ENCODE data around the gene IFNL4.
A peak's percentile ranks its signal among the peaks of the same experiment; 100 is the strongest.
"Not testable (repeated sequence)": the region's sequence is repeated elsewhere in the genome, so short reads cannot be mapped to it uniquely, and the experiment has no call there.

The IFNL4 gene

GRCh38 chr19:39254531-39255345 lies 6.1 kb upstream of the IFNL4 start:
- DNase-seq (ENCODE audit: low read depth): no peak

DNA sequence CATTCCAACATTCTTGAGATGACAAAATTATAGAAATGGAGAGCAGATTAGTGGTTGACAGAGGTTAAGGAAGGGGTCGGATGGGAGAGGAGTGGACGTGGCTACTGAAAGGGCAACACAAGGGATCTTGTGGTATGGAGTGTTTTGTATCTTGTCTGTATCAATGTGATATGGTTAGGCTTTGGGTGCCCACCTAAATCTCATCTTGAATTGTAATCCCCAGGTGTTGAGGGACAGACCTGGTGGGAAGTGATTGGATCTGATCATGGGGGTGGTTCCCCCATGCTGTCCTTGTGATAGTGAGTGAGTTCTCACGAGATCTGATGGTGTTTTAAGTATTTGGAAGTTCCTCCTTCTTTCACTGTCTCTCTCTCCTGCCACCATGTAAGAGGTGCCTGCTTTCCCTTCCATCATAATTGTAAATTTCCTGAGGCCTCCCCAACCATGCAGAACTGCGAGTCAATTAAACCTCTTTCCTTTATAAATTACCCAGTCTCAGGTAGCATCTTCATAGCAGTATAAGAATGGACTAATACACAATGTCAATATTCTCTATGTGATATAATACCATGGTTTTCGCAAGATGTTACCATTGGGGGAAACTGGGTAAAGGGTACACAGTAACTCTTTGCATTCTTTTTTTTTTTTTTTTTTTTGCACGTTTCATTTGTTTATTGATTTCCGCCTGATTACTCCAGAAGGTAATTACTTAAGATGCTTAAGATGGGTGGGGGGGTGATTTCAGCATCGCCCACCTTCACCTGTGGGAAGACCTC lies 4.9 kb upstream of the IFNL4 start:
- DNase-seq (ENCODE audit: low read depth): no peak

- DNase-seq (ENCODE audit: low read depth): no peak
Measured at GRCh38 chr19:39252458-39252857, 3.8 kb upstream of the IFNL4 start.

DNA sequence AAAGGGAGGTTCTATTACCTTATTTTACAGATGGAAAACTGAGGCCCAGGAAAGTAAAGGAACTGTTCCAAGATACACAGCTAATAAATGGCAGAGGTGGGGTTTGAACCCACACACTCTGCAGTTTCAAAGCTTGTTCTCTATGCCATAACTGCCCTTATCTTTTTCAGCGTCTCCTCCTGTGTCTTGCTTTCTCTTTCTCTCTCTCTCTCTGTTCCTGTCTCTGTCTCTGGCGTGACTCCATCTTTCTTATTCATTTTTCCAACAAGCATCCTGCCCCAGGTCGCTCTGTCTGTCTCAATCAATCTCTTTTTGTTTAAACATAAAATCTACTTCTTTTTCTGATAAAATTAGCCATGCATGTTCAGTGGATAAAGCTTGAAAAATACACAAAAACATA lies 3.2 kb upstream of the IFNL4 start:
- no peak for DNase-seq (ENCODE audit: low read depth)

- DNase-seq (ENCODE audit: low read depth): no peak
Measured at GRCh38 chr19:39251081-39251480, 2.4 kb upstream of the IFNL4 start.

DNA sequence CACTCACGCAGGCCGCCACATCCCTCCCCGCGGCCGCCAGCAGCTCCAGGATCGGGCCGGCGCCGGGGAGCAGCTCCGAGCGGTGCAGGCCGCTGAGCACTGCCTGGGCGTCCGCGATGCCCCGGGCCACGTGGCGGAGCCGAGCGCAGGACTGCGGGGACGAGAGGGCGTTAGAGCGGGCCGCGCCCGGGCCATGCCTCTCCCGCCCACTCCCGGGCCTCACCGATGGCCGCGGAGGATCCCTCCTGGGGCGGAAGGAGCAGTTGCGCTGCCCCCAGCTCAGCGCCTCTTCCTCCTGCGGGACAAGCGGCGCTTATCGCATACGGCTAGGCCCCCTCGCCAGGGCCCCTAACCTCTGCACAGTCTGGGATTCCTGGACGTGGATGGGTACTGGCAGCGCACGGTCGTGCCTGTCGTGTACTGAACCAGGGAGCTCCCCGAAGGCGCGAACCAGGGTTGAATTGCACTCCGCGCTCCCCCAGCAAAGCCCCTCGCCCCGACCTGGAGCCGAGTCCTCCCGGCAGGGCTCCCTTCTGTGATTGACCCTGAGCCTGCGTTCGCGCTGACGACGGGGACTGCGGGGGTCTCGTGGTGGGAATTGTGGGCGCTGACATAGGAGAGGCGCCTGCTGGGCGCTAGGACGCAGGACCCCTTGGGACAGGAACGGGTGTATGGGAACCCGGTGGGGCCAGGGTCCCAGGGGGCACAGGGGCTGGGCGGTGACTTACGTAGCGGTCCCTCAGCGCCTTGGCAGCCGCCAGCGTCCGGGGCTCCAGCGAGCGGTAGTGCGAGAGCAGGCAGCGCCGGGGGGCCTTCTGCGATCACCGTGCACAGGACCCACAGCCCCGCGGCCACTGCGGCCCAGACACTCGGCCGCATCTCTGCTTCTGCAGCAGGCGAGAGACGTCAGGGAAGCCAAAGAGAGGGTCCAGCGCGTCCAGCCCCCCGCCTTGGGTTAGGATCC lies 673 bp downstream of the IFNL4 start:
- no peak for DNase-seq (ENCODE audit: low read depth)

DNA sequence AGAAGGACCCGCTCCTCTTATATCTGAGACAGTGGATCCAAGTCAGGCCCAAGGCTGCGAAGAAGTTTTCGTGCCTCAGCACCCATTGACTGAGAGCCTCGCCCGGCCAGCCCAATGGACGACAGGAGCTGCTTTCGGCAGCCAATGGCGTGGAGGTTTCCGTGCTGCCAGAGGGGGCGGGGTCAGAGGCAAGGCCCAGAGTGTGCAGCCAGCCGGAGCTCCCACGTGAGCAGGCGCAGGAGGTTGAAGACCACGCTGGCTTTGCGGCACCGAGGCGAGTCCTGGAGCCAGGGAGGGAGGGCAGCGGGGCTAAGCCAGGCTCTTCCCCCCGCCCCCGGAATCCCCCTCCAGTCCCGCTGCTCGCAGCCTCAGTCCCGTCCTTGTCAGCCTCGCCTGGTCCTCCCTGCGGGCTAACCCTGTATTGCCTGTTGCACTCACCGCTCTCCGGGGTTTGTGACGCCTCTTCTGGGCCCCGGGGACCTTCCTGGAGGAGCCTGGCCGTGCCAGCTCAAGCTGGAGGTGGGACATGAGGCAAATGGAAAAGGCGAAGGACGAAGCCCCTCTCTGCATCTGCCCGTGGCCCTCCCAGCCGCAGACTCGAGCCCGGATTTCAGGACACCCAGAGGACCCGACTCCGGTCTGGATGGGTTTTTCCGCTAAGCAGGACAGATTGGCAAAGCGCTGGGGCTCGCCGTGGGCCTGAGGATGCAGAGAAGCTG lies 1.5 kb downstream of the IFNL4 start:
- peak; percentile 30 for DNase-seq (ENCODE audit: low read depth)

DNA sequence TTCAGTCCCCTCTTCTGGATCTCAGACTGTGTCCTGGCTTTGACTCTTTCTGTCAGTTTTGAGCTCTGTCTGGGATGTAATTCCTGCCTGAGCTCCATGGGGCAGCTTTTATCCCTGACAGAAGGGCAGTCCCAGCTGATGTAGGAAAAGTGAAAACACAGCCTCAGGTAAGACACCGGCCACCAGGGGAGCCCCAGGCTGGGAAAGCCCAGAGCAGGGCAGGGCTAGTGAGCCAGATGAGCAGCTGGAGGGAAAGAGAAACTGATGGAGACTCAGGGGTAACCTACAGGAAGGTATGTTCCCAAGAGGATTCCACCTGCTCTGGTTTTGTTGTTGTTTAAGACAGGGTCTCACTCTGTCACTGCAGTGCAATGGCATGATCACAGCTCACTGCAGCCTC lies 3.5 kb downstream of the IFNL4 start:
- not testable (repeated sequence) for DNase-seq (ENCODE audit: low read depth)

DNA sequence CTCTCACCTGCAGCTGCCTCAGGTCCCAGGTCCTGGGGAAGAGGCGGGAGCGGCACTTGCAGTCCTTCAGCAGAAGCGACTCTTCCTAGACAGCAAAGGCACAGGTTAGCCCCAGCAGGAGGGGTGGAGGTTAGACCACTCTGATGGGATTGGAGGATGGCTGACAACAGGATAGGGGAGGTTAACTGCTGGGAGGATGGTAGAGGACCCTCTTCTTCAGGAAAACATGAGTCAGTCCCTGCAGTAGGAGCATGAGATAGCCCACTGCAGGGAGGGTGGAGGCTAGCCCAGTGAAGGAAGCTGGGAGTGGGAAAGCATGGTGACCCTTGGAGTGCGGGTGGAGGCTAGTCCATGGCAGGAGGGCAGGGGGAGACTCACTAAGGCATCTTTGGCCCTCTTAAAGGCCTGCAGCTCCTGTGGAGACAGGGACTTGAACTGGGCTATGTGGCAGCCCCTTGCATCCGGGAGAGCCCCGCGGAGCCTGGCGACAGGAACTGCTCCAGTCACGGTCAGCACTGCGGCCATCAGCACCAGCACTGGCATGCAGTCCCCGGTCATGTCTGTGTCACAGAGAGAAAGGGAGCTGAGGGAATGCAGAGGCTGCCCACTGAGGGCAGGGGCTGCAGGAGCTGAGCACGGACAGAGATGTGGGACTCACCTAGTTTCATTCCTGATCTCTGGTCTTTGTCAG lies 4.1 kb downstream of the IFNL4 start, which contains the start of gene IFNL3:
TSS of gene IFNL3 (minus strand) at position 597 of the 691 bp plus-strand sequence. CDS start at position 558, 39 bp downstream.
- DNase-seq (ENCODE audit: low read depth): not testable (repeated sequence)

DNA sequence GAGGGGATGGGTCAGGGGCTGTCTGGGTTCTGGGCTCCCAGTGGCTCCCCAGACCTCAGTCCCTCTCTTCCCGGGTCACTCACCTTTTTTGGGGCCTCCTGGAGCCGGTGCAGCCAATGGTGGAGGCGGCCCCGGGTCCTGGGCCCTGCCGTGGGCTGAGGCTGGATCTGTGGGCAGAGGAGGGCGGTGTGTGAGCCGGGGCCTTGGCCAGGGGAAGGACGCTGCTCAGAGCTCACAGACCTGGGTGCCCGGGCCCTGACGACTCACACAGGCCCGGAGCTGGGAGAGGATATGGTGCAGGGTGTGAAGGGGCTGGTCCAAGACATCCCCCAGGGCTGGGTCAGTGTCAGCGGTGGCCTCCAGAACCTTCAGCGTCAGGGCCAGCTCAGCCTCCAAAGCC lies 4.9 kb downstream of the IFNL4 start:
- DNase-seq (ENCODE audit: low read depth): not testable (repeated sequence)

- no peak for DNase-seq (ENCODE audit: low read depth)
Measured at GRCh38 chr19:39240421-39240820, 8.2 kb downstream of the IFNL4 start.

- no peak for DNase-seq (ENCODE audit: low read depth)
Measured at GRCh38 chr19:39238944-39239343, 9.7 kb downstream of the IFNL4 start.

DNA sequence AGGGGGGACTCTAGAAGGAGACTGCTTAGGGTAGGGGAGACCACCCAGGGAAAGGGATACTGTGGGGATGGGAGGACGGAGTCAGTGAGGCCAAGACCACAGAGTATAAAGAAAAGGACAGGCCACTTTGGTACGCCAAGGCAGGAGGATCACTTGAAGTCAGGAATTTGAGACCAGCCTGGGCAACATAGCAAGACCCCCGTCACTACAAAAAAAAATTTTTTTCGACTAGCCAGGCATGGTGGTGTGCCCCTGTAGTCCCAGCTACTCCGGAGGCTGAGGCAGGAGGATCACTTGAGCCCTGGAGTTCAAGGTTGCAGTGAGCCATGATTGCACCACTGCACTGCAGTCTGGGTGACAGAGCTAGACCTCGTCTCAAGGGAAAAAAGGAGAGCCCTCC lies 10.4 kb downstream of the IFNL4 start:
- no peak for DNase-seq (ENCODE audit: low read depth)

GRCh38 chr19:39237200-39238184 lies 11.2 kb downstream of the IFNL4 start:
- peak; percentile 40 for DNase-seq (ENCODE audit: low read depth)

- no peak for DNase-seq (ENCODE audit: low read depth)
Measured at GRCh38 chr19:39236527-39236926, 12.1 kb downstream of the IFNL4 start.

GRCh38 chr19:39232708-39233107 lies 15.9 kb downstream of the IFNL4 start:
- DNase-seq (ENCODE audit: low read depth): no peak

- no peak for DNase-seq (ENCODE audit: low read depth)
Measured at GRCh38 chr19:39230096-39230764, 18.4 kb downstream of the IFNL4 start.

- DNase-seq (ENCODE audit: low read depth): no peak
Measured at GRCh38 chr19:39224910-39225309, 23.7 kb downstream of the IFNL4 start.

DNA sequence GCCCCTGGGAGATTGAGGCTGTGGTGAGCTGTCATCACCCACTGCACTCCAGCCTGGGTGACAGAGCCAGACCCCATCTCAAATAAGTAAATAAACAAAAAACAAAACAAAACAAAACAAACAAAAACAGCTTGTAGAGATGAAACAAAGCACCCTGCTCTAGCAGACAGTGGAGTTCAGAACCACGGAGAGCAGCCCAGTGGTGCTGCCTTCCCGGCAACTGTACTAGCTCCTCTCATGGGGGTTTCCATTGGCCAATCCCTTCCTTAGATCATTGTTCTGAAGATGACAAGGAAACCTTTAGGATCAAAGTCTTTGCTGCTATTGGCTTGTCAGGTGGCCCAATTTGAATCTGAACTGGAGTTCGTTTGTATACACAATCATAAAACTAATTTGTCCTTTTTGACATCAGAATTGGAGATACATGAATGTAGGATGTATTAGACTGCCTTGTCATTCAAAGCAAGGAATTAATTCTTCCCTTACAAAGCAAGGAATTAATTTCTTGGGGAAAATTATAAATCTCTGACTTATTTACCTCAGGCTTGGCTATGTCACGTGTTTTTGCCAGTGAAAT lies 24.9 kb downstream of the IFNL4 start:
- no peak for DNase-seq (ENCODE audit: low read depth)

Measured in stimulated activated CD4-positive, alpha-beta T cell treated with anti-CD3 and anti-CD28 coated beads, Interleukin-2, amount 100 ng/mL, for 4 hours (primary cell).